ENCODE measurements around the gene SNORC. TPM values are rescaled to one million over a fixed set of nuclear protein-coding genes. Genes with fewer than 3 reads are reported as not detected.

Gene SNORC
- total and polyA plus RNA-seq, 2 experiments from 2014 or later: 0.39 TPM; not detected in 1

GRCh38 chr2:232925821-232926156, 55.7 kb downstream of the SNORC start:
- no peak for TF ChIP-seq EZH2 (IDR thresholded peaks at IDR 0.05; ENCODE audit: insufficient read depth, poor library complexity, severe bottlenecking)
- no peak for TF ChIP-seq EZH2phosphoT487 (IDR thresholded peaks at IDR 0.05; ENCODE audit: insufficient read depth, low read depth)
- no peaks in the 10 kb centered on the region for H3K36me3 ChIP-seq (ENCODE audit: low read depth)

GRCh38 chr2:232926431-232926939, 56.4 kb downstream of the SNORC start:
- in situ Hi-C loops (cut with MboI): no loop called here
- Histone ChIP-seq H3K4me3 (no peak overlapping the region), H3K27me3 (replicated peaks; ENCODE audit: insufficient read depth) (peaks cover 57% of the 10 kb centered on the region), H3K4me2 (ENCODE audit: unreplicated experiment) (no peak overlapping the region), H3K79me2 (ENCODE audit: insufficient read depth) (no peaks in the 10 kb centered on the region), H3K27ac (no peak overlapping the region), H2AFZ (no peak overlapping the region), H3K9me3 (ENCODE audit: low read depth) (no peaks in the 10 kb centered on the region), H3K36me3 (ENCODE audit: low read depth) (no peaks in the 10 kb centered on the region), H4K20me1 (ENCODE audit: insufficient read depth) (no peaks in the 10 kb centered on the region), H3K9me2 (ENCODE audit: insufficient read depth) (no peaks in the 10 kb centered on the region), H3F3A (ENCODE audit: insufficient read depth) (no peaks in the 10 kb centered on the region), H3K9ac (no peak overlapping the region), H3K4me1 (ENCODE audit: insufficient read depth) (no peaks in the 10 kb centered on the region)
- WGBS, 2 experiments (ENCODE audit: low coverage in 1 of 2, low lambda C conversion rate in 2 of 2, missing lambda C conversion rate in 2 of 2): 57 to 58% methylated on average over 12 to 13 of the region's 13 CpGs
- DNase-seq: no peak
- TF ChIP-seq EZH2phosphoT487 (IDR thresholded peaks at IDR 0.05; ENCODE audit: insufficient read depth, low read depth) (no peak), EZH2 (IDR thresholded peaks at IDR 0.05; ENCODE audit: insufficient read depth, poor library complexity, severe bottlenecking) (peak; percentile 42)

More at GRCh38 chr2:232925821-232926156, 55.7 kb downstream of the SNORC start:
- 39 to 41% methylated on average over 11 of the region's 11 CpGs for WGBS, 2 experiments (ENCODE audit: low coverage in 1 of 2, low lambda C conversion rate in 2 of 2, missing lambda C conversion rate in 2 of 2)
- Histone ChIP-seq H3K9me3 (ENCODE audit: low read depth) (no peaks in the 10 kb centered on the region), H2AFZ (no peak overlapping the region), H3K4me3 (no peak overlapping the region), H3K27me3 (replicated peaks; ENCODE audit: insufficient read depth) (peaks cover 60% of the 10 kb centered on the region), H3K27ac (no peak overlapping the region), H3K9ac (no peak overlapping the region), H3K9me2 (ENCODE audit: insufficient read depth) (no peaks in the 10 kb centered on the region), H4K20me1 (ENCODE audit: insufficient read depth) (no peaks in the 10 kb centered on the region), H3K4me2 (ENCODE audit: unreplicated experiment) (no peak overlapping the region), H3K4me1 (ENCODE audit: insufficient read depth) (no peaks in the 10 kb centered on the region), H3K79me2 (ENCODE audit: insufficient read depth) (no peaks in the 10 kb centered on the region), H3F3A (ENCODE audit: insufficient read depth) (no peaks in the 10 kb centered on the region)
- DNase-seq: no peak
- in situ Hi-C loops (cut with MboI): no loop called here

DNA sequence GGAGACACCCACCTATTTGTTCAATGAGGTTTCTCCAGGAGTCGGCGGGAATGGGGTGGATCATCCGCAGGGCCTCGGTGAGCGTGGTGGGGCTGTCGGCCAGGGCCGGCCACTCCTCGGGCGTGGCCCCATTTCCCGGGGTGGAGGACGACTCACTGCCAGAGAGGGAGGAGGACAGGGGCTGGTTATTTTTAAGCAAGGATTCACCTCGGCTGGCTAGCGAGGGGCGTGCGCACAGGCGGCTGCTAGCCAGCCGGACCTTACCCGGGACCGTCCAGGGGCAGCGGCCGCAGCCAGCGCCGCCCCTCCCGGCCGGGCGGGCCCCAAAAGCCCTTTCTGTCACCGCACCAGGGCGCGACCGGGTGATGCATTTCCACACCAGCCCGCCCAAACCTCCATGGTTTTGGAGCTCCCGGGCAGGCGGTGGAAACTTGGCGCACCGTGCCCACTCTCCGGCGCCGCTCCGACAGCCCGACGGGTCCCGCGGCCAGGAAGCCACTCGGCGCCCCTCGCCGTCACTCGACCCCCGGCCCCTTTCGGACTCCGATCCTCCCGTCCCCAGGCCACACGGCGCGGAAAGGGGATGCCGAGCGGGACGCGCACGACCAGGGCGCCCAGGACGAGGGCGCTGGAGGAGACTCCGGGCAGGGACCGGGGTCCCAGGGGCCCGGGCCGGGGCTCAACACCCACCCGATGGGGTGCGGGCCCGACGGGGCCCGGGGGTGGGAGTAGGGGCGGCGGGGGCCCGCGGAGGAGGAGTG, 57.1 kb downstream of the SNORC start:
- 3% methylated on average over 38 to 49 of the region's 76 CpGs for WGBS, 2 experiments (ENCODE audit: low coverage in 1 of 2, low lambda C conversion rate in 2 of 2, missing lambda C conversion rate in 2 of 2)
- H3K9me2 ChIP-seq (ENCODE audit: insufficient read depth): no peaks in the 10 kb centered on the region
- H3K4me2 ChIP-seq (ENCODE audit: unreplicated experiment): no peak overlapping the region
- H3K36me3 ChIP-seq (ENCODE audit: low read depth): no peaks in the 10 kb centered on the region
- TF ChIP-seq EZH2 (IDR thresholded peaks at IDR 0.05; ENCODE audit: insufficient read depth, poor library complexity, severe bottlenecking) (peak; percentile 34), EZH2phosphoT487 (IDR thresholded peaks at IDR 0.05; ENCODE audit: insufficient read depth, low read depth) (no peak)
- peak; percentile 35 for DNase-seq
- H3K4me3 ChIP-seq: peak overlapping the region; percentile 35; the same call in 1 of the 2 replicates
- no peak overlapping the region for H3K9ac ChIP-seq
- H4K20me1 ChIP-seq (ENCODE audit: insufficient read depth): no peaks in the 10 kb centered on the region
- H2AFZ ChIP-seq: no peak overlapping the region
- H3K27ac ChIP-seq: no peak overlapping the region
- peaks cover 53% of the 10 kb centered on the region for H3K27me3 ChIP-seq (replicated peaks; ENCODE audit: insufficient read depth)
- in situ Hi-C loops (cut with MboI): no loop called here
- no peaks in the 10 kb centered on the region for H3K79me2 ChIP-seq (ENCODE audit: insufficient read depth)
- no peaks in the 10 kb centered on the region for H3F3A ChIP-seq (ENCODE audit: insufficient read depth)
- H3K4me1 ChIP-seq (ENCODE audit: insufficient read depth): no peaks in the 10 kb centered on the region
- no peaks in the 10 kb centered on the region for H3K9me3 ChIP-seq (ENCODE audit: low read depth)

GRCh38 chr2:232927793-232928550, 57.9 kb downstream of the SNORC start:
- peaks cover 53% of the 10 kb centered on the region for H3K27me3 ChIP-seq (replicated peaks; ENCODE audit: insufficient read depth)
- H3K4me3 ChIP-seq: peak overlapping the region; percentile 35; the same call in 1 of the 2 replicates
- 5 to 7% methylated on average over 19 to 58 of the region's 114 CpGs for WGBS, 2 experiments (ENCODE audit: low coverage in 1 of 2, low lambda C conversion rate in 2 of 2, missing lambda C conversion rate in 2 of 2)
- DNase-seq: peak; percentile 26
- H3K79me2 ChIP-seq (ENCODE audit: insufficient read depth): no peaks in the 10 kb centered on the region
- H3K4me1 ChIP-seq (ENCODE audit: insufficient read depth): no peaks in the 10 kb centered on the region
- H2AFZ ChIP-seq: no peak overlapping the region
- no peak for TF ChIP-seq EZH2phosphoT487 (IDR thresholded peaks at IDR 0.05; ENCODE audit: insufficient read depth, low read depth)
- no peak for TF ChIP-seq EZH2 (IDR thresholded peaks at IDR 0.05; ENCODE audit: insufficient read depth, poor library complexity, severe bottlenecking)
- no peaks in the 10 kb centered on the region for H3F3A ChIP-seq (ENCODE audit: insufficient read depth)
- H3K36me3 ChIP-seq (ENCODE audit: low read depth): no peaks in the 10 kb centered on the region
- H3K4me2 ChIP-seq (ENCODE audit: unreplicated experiment): no peak overlapping the region
- H3K9me2 ChIP-seq (ENCODE audit: insufficient read depth): no peaks in the 10 kb centered on the region
- H3K9me3 ChIP-seq (ENCODE audit: low read depth): no peaks in the 10 kb centered on the region
- no peak overlapping the region for H3K27ac ChIP-seq
- H4K20me1 ChIP-seq (ENCODE audit: insufficient read depth): no peaks in the 10 kb centered on the region
- H3K9ac ChIP-seq: no peak overlapping the region
- in situ Hi-C loops (cut with MboI): no loop called here

Small RNA genes lying within 50 kb of the gene (small RNA-seq; reads per million reads assigned to genes)
- not detected for gene RF00019 (ENCODE audit: low read depth, low replicate concordance)

Other genes starting within 250 kb of the SNORC start
- gene EFHD1, start 236.7 kb upstream of the SNORC start, total RNA-seq (2014; rRNA removed; shearing (Covaris generic)): not detected in 2 replicates
- gene EFHD1, start 236.7 kb upstream of the SNORC start, polyA plus RNA-seq (2016; fragmentation: Nextera tagmentation; extraction: Ambion mirVana): not detected in 2 replicates
- 35.2 and 69.0 TPM in 2 replicates for gene GIGYF2, start 172.9 kb upstream of the SNORC start, total RNA-seq (2014; rRNA removed; shearing (Covaris generic))
- gene GIGYF2, start 172.9 kb upstream of the SNORC start, polyA plus RNA-seq (2016; fragmentation: Nextera tagmentation; extraction: Ambion mirVana): 26.1 and 27.2 TPM in 2 replicates
- gene KCNJ13, start 93.7 kb upstream of the SNORC start, total RNA-seq (2014; rRNA removed; shearing (Covaris generic)): not detected in 2 replicates
- gene KCNJ13, start 93.7 kb upstream of the SNORC start, polyA plus RNA-seq (2016; fragmentation: Nextera tagmentation; extraction: Ambion mirVana): 0.16 and 0.21 TPM in 2 replicates
- gene NGEF, start 143.0 kb downstream of the SNORC start, total RNA-seq (2014; rRNA removed; shearing (Covaris generic)): 0.43 TPM in 1 of 2 replicates, not detected in the other
- gene NGEF, start 143.0 kb downstream of the SNORC start, polyA plus RNA-seq (2016; fragmentation: Nextera tagmentation; extraction: Ambion mirVana): 0.35 TPM in 1 of 2 replicates, not detected in the other
- gene NEU2, start 162.4 kb downstream of the SNORC start, total RNA-seq (2014; rRNA removed; shearing (Covaris generic)): not detected in 2 replicates
- not detected in 2 replicates for gene NEU2, start 162.4 kb downstream of the SNORC start, polyA plus RNA-seq (2016; fragmentation: Nextera tagmentation; extraction: Ambion mirVana)
- gene INPP5D, start 190.1 kb downstream of the SNORC start, total RNA-seq (2014; rRNA removed; shearing (Covaris generic)): not detected in 2 replicates
- 0.13 and 0.23 TPM in 2 replicates for gene INPP5D, start 190.1 kb downstream of the SNORC start, polyA plus RNA-seq (2016; fragmentation: Nextera tagmentation; extraction: Ambion mirVana)

Data from GM23248 (cell line).